HEK293T (cell line): ENCODE results near the gene TAF5.

ENCODE experiments used
- ELF4 ChIP-seq: fragments of 450-650 bp; IDR thresholded peaks from 2 replicates; pipeline ENCODE4 v1.6.1; 2017; ENCODE audit warnings: antibody characterized with exemption
- FOXA1 ChIP-seq: fragments of 450-650 bp; IDR thresholded peaks from 2 replicates; pipeline ENCODE4 v1.6.1; 2016; ENCODE audit warnings: mild to moderate bottlenecking
- FOXM1 ChIP-seq: fragments of 450-650 bp; IDR thresholded peaks from 2 replicates; pipeline ENCODE4 v1.6.1; 2017; ENCODE audit warnings: mild to moderate bottlenecking, borderline replicate concordance
- PKNOX1 ChIP-seq: fragments of 450-650 bp; IDR thresholded peaks from 2 replicates; pipeline ENCODE4 v1.6.1; 2016
- SP1 ChIP-seq: fragments of 450-650 bp; IDR thresholded peaks from 2 replicates; pipeline ENCODE4 v1.6.1; 2017

GRCh38 chr10:103394180-103394579 lies 26.4 kb downstream of the TAF5 start:
- no peak for TF ChIP-seq FOXM1
- no peak for TF ChIP-seq FOXA1
- TF ChIP-seq PKNOX1 = no peak
- no peak for TF ChIP-seq ELF4
- TF ChIP-seq SP1 = no peak
